Stimulated activated naive CD8-positive, alpha-beta T cell treated with anti-CD3 and anti-CD28 coated beads, Interleukin-15, Interleukin-2, amounts not matched to agents 100 U/mL and 50 U/mL, for 24 hours (primary cell): ENCODE results near the gene APBB2.

Experiments used
- ATAC-seq: fragments of 150-1000 bp; cut with Tn5 transposase; one replicate; pipeline ENCODE4 v1.10.0; 2021
- DNase-seq: peaks from one replicate; pipeline ENCODE4 v3.0.0; 2021

APBB2 gene

DNA sequence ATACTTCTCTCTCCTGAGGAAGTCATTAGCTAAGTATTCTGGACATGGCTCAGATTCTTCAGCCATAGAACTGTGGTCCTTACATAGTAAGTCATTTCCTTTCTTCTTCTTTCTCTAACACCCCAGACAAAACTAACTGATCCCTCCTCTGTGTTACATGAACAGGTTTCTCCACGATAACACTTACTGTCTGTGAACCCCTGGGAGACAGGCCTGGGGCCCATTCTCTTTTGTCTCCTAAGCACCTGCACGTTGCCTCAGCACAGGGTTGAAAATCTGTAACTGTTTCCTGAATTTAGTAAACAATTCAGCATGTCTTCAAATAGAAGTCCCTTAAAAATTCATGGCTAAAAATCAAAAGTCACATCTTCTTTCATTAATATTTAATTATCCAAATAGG is 24.7 kb downstream of the APBB2 start:
- no peak for DNase-seq
- ATAC-seq: no peak

DNA sequence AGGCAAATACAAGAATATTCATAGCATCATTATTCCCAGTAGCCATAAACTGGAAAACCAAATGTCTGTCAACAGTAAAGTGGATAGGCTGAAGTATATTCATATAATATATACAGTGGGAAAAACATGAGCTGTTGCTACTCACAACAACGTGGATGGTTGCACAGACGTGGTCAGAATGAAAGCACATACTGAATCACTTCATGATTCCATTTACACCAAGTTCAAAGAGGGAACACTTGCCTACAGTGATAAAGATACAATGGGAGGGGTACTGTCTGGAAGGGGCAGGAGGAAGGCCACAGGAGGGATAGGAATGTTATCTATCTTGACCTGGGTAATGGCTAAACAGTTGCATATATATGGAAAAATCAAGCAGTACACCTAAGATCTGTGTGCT is 25.3 kb downstream of the APBB2 start:
- DNase-seq: no peak
- ATAC-seq: no peak

DNA sequence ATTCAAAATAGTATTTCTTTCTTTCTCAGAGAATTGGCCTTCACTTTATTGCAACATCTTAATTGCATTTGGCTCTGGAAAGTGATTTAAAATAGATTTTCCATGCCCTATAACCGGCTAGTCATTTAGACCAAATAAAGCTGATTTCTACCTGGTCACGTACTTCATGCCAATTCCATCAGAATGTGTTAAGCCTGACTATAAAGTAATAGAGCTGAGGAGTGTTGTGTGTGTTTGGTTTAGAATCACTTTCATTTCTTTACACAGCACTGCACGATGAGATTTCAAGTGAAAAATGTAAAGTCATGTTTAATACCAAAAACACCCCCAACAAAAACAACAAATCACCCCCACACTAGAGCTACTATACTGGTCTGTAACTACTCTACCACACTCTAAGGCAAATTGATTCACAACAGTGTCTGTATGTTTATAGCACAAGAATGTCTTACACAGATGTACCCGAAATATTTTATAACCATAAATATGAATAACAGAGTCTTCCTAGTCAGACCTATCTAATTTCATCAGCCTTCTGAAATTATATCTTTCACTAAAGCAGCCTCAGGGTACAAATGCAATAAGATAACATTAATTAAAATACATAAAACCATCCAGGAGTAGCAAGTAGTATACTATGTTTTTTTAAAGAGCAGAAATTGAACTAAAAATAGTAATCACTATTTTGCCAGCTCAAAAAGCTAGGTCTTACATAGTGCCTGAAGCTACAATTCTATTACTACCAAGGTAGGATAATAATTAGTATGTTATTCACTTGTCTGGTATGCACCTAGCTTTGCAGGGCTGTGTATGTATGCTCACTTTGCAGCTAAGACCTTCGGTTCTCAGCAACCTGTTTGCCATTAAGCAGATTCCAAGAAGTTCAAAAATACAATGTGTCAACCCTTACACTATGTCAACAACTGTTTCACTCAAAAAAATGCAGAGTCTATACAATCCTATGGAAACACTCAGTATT is 28.4 kb downstream of the APBB2 start:
- DNase-seq (no peak), ATAC-seq (no peak)

GRCh38 chr4:41184009-41184408 is 30.3 kb downstream of the APBB2 start:
- DNase-seq (no peak), ATAC-seq (no peak)

DNA sequence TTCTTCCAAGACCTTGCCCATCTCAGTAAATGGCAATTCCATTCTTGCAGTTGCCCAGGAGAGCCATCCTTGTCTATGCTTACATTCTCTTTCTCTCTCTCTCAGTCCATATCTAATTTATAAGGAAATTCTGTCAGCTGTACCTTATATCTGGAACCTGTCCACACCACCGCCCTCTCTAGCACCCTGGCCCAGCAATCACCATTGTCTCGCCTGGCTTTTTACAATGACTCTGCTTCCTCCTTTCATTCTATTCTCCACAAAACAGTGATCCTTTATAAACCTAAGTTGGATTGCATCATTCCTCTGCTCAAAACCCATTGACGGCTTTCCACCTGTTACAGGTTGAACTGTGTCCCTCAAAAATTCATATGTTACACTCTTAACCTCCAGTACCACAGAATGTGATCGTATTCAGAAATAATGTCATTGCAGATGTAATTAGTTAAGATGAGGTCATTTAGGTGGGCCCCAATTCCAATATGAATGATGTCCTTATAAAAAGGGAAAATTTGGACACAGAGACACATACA is 31.3 kb downstream of the APBB2 start:
- no peak for ATAC-seq

GRCh38 chr4:41181037-41181436 is 33.3 kb downstream of the APBB2 start:
- DNase-seq (no peak), ATAC-seq (no peak)

More for the DNA sequence above, 31.3 kb downstream of the APBB2 start:
- no peak for DNase-seq

DNA sequence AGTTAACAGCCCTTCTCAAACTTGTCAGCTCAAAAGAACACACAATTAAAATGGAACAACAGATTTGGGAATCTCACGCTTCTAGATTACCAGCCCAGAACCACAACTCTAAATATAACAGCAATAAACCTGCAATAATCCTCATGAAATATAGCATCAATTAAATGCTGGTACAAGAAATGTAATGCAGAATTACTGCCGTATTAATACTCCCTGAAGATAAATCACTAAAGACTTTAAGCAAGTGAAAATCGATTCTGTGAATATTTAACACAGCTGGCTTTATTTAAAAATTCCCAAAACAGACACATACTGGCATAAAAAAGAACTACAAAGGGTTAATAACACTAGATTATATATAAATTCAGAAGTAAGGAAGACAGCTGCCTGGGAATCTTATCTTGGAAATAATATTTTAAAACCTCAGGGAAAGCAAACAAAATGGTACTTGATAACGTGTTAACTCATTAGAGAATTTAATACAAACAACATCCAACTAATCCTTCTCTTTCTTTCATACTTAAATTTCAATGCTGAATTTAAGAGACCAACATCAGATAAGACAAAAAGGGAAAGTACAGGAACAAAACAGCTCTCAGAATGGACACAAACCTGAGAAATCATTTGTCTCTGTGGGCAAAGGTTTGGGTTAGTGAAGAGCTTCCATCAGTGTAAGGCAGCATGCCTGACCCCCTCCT is 34.7 kb downstream of the APBB2 start:
- DNase-seq (no peak), ATAC-seq (no peak)

DNA sequence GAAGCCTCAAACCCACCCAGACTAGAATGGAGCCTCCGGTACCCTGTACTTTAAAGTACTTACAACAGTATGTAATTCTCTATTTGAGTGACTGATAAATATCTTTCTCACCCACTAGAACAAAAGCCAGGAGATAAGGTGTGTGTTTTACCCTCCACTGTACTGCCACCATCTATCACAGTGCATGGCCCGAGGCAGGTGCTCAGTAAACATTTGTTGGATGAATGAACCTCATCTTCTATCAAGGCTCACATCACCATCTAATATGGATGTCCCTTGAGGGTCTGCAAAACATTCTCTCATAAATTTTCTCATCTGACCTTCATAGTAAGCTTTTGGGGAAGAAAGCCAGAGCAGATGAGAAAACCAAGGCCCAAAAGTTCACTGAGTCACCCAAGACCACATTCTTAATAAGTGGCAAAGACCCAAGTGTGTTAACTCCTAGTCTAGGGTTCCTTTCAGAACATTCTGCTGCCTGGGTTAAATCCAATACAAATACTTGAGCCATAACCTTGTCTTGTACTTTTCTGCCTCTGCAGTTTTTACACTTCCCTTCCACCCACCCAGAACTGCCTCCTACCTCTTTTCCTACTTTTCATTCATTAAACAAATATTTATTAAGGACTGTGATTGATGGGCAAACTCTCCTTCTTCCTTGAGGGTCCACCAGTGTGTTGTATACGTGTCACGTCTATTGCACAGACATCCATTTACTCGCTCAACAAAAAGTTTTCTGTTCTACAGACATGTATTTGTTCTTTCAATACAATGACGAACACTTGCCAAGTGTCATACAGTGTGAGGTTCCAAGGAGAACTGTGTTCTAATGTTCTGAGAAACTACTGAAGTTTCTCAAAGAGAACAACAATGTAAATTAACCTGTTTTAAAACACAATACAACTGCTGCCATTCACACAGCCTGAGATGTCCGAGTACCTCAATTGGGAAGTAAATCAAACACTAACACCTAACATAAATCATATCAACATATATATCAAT is 35.7 kb downstream of the APBB2 start:
- ATAC-seq (no peak), DNase-seq (no peak)

DNA sequence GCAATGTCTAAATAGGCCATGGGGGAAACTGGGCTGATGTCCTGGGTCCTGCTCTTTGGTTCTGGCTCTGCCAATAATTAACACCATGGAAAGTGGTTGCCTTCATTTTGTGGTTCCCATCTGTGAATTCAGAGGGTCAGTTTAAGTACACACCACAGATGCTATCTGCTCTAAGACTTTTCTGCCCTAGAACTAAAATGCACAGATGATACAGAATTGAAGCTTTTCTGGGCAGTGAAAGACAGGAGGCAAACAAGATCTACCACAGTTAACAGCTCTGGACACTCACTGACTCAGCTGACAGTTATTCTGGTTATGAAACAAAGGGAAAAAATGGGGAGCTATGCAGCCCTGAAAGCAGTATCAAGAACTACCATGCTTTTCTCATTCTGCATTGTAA is 37.3 kb downstream of the APBB2 start:
- no peak for ATAC-seq
- DNase-seq: no peak

- ATAC-seq: no peak
- DNase-seq: no peak
Measured at GRCh38 chr4:41176340-41176739, 38.0 kb downstream of the APBB2 start.

GRCh38 chr4:41175794-41176193 is 38.5 kb downstream of the APBB2 start:
- no peak for ATAC-seq
- DNase-seq: no peak

DNA sequence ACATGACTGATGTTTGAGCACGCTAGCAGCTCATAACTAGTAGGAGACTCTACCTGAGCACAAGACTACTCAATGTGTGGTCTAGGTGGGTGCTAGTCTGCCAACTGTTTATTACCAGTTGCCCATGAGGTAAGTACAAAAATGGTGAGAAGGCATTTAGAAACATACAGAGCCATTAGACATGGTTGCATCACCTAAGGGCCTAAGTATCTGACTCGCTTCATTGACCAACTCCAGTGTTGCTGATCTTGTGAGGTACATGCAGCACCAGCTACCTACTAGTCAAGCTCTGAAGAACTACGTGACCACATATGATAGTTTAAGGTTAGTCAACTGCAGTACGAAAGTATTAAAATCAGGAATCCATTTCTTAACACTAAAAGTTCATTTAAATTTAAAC is 39.9 kb downstream of the APBB2 start:
- ATAC-seq (no peak), DNase-seq (no peak)

DNA sequence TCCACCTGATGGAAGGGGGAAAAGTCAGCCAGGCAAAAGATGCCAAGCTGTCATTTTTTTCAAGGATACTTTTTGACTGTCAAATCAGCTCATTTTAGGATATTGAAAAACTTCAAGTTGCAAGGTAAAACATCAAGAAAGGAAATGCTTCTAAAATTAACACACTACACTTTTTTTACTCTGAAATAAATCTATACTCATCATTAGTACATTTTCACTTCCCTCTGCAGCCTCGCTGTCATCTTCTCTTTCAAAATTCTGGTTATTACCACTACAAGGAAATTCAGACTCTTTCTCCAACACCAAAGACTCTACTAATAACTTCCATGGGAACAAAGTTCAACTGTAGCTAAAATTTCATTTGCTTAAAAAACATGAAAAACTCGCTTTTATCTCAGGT is 41.6 kb downstream of the APBB2 start:
- DNase-seq: no peak
- no peak for ATAC-seq

GRCh38 chr4:41169256-41169800 is 45.0 kb downstream of the APBB2 start:
- no peak for ATAC-seq
- no peak for DNase-seq

- DNase-seq (no peak), ATAC-seq (no peak)
Measured at GRCh38 chr4:41167191-41167590, 47.2 kb downstream of the APBB2 start.

- DNase-seq: no peak
- no peak for ATAC-seq
Measured at GRCh38 chr4:41164405-41164804, 49.9 kb downstream of the APBB2 start.

- ATAC-seq (no peak), DNase-seq (no peak)
Measured at GRCh38 chr4:41161355-41161754, 53.0 kb downstream of the APBB2 start.

DNA sequence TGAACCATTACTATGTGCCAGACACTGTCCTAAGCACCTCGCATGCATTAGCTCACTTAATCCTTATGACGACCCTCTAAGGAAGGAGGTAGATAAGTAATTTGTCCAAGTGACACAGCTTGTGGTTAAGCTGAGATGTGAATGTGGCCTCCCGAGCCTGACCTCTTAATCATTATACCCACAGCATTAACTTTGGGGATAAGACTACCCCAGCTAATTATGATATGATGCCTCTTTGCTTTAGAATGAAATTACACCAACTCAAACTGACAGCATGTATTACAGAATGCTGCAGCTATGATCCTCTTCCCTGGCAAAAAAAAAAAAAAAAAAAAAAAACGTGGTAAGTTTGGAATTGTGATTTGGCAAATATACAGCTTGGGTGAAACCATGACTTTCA is 53.5 kb downstream of the APBB2 start:
- DNase-seq (no peak), ATAC-seq (no peak)

- ATAC-seq: no peak
- DNase-seq: no peak
Measured at GRCh38 chr4:41160012-41160789, 54.1 kb downstream of the APBB2 start.

- no peak for ATAC-seq
Measured at GRCh38 chr4:41158756-41159155, 55.6 kb downstream of the APBB2 start.

DNA sequence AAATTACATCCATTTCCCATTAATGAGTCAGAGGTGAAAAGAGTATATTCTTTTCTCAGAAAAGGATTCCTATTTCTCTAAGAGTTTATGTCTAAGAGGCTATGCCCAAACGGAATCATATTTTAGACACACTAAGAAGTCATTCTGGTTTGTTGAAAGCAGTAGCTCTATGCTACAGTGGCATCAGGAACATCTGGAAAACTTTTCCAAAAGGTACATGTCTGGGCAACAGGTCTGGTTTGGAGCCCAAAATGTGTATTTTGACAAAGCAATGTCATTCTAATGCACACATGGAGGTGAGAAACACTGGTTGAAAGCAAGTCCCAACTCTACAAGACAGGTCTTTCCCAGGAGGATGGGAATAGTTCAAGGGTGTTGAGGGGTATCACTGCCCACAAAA is 56.1 kb downstream of the APBB2 start:
- DNase-seq: no peak
- ATAC-seq: no peak

More at GRCh38 chr4:41158756-41159155, 55.6 kb downstream of the APBB2 start:
- DNase-seq: no peak
